KOPT-K1 (cell line): Measurements from ENCODE around the gene DAO.

Experiments used
- H3K27ac ChIP-seq: fragments of 200-600 bp; sonication (generic); 2 replicates; pipeline ENCODE4 v1.5.1; 2016; ENCODE audit warnings: antibody characterized with exemption, mild to moderate bottlenecking, low read depth, low read length; ENCODE audit not compliant: poor library complexity, severe bottlenecking
- H3K36me3 ChIP-seq: fragments of 200-600 bp; sonication (generic); 2 replicates; pipeline ENCODE4 v1.5.1; 2017; ENCODE audit warnings: antibody characterized with exemption, mild to moderate bottlenecking, low read length, moderate library complexity; ENCODE audit not compliant: insufficient read depth
- H3K9me3 ChIP-seq: fragments of 200-600 bp; sonication (generic); 2 replicates; pipeline ENCODE4 v1.5.1; 2017; ENCODE audit warnings: antibody characterized with exemption, low read length, mild to moderate bottlenecking; ENCODE audit not compliant: insufficient read depth, poor library complexity, severe bottlenecking

The DAO gene

GRCh38 chr12:108914121-108914531, 34.2 kb downstream of the DAO start:
- Histone ChIP-seq H3K9me3 (no peaks in the 10 kb centered on the region), H3K36me3 (no peaks in the 10 kb centered on the region), H3K27ac (no peak overlapping the region)

- Histone ChIP-seq H3K36me3 (no peaks in the 10 kb centered on the region), H3K9me3 (peaks cover 11% of the 10 kb centered on the region), H3K27ac (no peak overlapping the region)
Measured at GRCh38 chr12:108915632-108916133, 35.8 kb downstream of the DAO start.

- no peaks in the 10 kb centered on the region for H3K36me3 ChIP-seq
- H3K9me3 ChIP-seq, result peaks cover 11% of the 10 kb centered on the region
- no peak overlapping the region for H3K27ac ChIP-seq
Measured at GRCh38 chr12:108916336-108916735, 36.4 kb downstream of the DAO start.

GRCh38 chr12:108918206-108918605, 38.3 kb downstream of the DAO start:
- Histone ChIP-seq H3K27ac (no peak overlapping the region), H3K9me3 (peaks cover 14% of the 10 kb centered on the region), H3K36me3 (no peaks in the 10 kb centered on the region)

GRCh38 chr12:108918960-108919642, 39.2 kb downstream of the DAO start:
- H3K27ac ChIP-seq, result no peak overlapping the region
- no peaks in the 10 kb centered on the region for H3K36me3 ChIP-seq
- peaks cover 20% of the 10 kb centered on the region for H3K9me3 ChIP-seq

- H3K27ac ChIP-seq, result no peak overlapping the region
- no peaks in the 10 kb centered on the region for H3K36me3 ChIP-seq
- H3K9me3 ChIP-seq, result peaks cover 25% of the 10 kb centered on the region
Measured at GRCh38 chr12:108921946-108922345, 42.1 kb downstream of the DAO start.

GRCh38 chr12:108922918-108923317, 43.0 kb downstream of the DAO start:
- Histone ChIP-seq H3K9me3 (peaks cover 25% of the 10 kb centered on the region), H3K36me3 (no peaks in the 10 kb centered on the region), H3K27ac (no peak overlapping the region)

GRCh38 chr12:108928695-108929094, 48.8 kb downstream of the DAO start:
- Histone ChIP-seq H3K9me3 (peaks cover 7% of the 10 kb centered on the region), H3K36me3 (no peaks in the 10 kb centered on the region), H3K27ac (no peak overlapping the region)

- Histone ChIP-seq H3K9me3 (peaks cover 5% of the 10 kb centered on the region), H3K36me3 (no peaks in the 10 kb centered on the region), H3K27ac (no peak overlapping the region)
Measured at GRCh38 chr12:108930155-108930554, 50.3 kb downstream of the DAO start.

- Histone ChIP-seq H3K36me3 (no peaks in the 10 kb centered on the region), H3K27ac (no peak overlapping the region), H3K9me3 (peaks cover under 1% of the 10 kb centered on the region)
Measured at GRCh38 chr12:108930756-108931155, 50.9 kb downstream of the DAO start.

GRCh38 chr12:108933949-108934348, 54.1 kb downstream of the DAO start:
- Histone ChIP-seq H3K27ac (no peak overlapping the region), H3K9me3 (no peaks in the 10 kb centered on the region), H3K36me3 (no peaks in the 10 kb centered on the region)

GRCh38 chr12:108935159-108935763, 55.4 kb downstream of the DAO start:
- Histone ChIP-seq H3K36me3 (no peaks in the 10 kb centered on the region), H3K27ac (no peak overlapping the region), H3K9me3 (no peaks in the 10 kb centered on the region)

- no peak overlapping the region for H3K27ac ChIP-seq
- no peaks in the 10 kb centered on the region for H3K36me3 ChIP-seq
- H3K9me3 ChIP-seq, result no peaks in the 10 kb centered on the region
Measured at GRCh38 chr12:108938247-108938924, 58.5 kb downstream of the DAO start.

GRCh38 chr12:108939594-108939993, 59.7 kb downstream of the DAO start:
- no peak overlapping the region for H3K27ac ChIP-seq
- no peaks in the 10 kb centered on the region for H3K9me3 ChIP-seq
- H3K36me3 ChIP-seq, result no peaks in the 10 kb centered on the region

- Histone ChIP-seq H3K27ac (no peak overlapping the region), H3K36me3 (no peaks in the 10 kb centered on the region), H3K9me3 (no peaks in the 10 kb centered on the region)
Measured at GRCh38 chr12:108940138-108940537, 60.2 kb downstream of the DAO start.
